ENCODE data around the gene FAIM2.
"Not testable (repeated sequence)": the region's sequence is repeated elsewhere in the genome, so short reads cannot be mapped to it uniquely, and the experiment has no call there.

Gene FAIM2

DNA sequence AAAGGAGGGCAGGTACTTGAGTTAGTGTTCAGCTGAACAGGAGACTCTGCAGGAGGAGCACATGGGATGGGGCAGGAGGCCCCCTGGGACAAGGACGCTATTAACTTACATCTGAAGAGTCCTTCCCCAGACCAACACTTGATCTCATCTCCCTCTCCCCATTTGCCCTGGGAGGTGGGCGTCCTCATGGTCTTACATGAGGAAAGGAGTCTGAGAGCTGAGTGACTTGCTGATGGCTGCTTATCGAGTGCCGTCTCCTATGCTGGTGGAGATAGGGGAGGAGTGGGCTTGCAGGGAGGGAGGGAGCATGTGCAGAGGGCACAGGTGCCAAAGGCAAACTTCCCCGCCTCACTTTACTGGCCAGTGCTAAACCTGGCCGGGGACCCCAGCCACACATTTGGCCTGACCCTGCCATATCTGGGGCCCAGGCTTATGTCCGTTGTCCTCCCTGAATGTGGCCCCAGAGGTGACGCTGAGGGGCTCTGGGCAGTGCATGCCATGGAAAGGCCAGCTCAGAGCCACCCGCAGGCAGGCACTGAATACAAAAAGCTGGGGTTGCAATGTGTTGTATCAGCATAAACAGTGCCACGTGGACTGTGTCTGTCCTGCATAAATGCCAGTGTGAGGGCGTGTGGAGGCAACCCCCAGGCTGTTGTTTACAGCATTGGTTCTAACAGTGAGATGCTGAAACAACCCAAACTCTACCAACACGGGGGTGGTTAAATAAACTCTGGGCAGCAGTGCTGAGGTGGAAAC, 29.4 kb downstream of the FAIM2 start:
- TF ChIP-seq SPI1 (IDR thresholded peaks at IDR 0.05; ENCODE audit: borderline replicate concordance, low read depth), result no peak
- H3K27me3 ChIP-seq (ENCODE audit: insufficient read depth, poor library complexity, severe bottlenecking), result no peaks in the 10 kb centered on the region
- no peak overlapping the region for H3K27ac ChIP-seq (replicated peaks)
- DNase-seq (ENCODE audit: low read depth in 1 of 2, low spot score in 1 of 2), result no peak
- no peak overlapping the region for H3K4me3 ChIP-seq (replicated peaks; ENCODE audit: insufficient read depth, low read length)

GRCh38 chr12:49873361-49873934, 30.3 kb downstream of the FAIM2 start:
- no peaks in the 10 kb centered on the region for H3K27me3 ChIP-seq (ENCODE audit: insufficient read depth, poor library complexity, severe bottlenecking)
- H3K27ac ChIP-seq (replicated peaks), result no peak overlapping the region
- TF ChIP-seq SPI1 (IDR thresholded peaks at IDR 0.05; ENCODE audit: borderline replicate concordance, low read depth) (no peak), POLR2AphosphoS5 (IDR thresholded peaks at IDR 0.05; ENCODE audit: low read depth) (no peak)
- TF ChIP-seq, protein P1, sequence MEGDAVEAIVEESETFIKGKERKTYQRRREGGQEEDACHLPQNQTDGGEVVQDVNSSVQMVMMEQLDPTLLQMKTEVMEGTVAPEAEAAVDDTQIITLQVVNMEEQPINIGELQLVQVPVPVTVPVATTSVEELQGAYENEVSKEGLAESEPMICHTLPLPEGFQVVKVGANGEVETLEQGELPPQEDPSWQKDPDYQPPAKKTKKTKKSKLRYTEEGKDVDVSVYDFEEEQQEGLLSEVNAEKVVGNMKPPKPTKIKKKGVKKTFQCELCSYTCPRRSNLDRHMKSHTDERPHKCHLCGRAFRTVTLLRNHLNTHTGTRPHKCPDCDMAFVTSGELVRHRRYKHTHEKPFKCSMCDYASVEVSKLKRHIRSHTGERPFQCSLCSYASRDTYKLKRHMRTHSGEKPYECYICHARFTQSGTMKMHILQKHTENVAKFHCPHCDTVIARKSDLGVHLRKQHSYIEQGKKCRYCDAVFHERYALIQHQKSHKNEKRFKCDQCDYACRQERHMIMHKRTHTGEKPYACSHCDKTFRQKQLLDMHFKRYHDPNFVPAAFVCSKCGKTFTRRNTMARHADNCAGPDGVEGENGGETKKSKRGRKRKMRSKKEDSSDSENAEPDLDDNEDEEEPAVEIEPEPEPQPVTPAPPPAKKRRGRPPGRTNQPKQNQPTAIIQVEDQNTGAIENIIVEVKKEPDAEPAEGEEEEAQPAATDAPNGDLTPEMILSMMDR (IDR thresholded peaks at IDR 0.05; ENCODE audit: insufficient read depth, low read length), result no peak
- no peak for DNase-seq (ENCODE audit: low read depth in 1 of 2, low spot score in 1 of 2)
- no peak overlapping the region for H3K4me3 ChIP-seq (replicated peaks; ENCODE audit: insufficient read depth, low read length)

DNA sequence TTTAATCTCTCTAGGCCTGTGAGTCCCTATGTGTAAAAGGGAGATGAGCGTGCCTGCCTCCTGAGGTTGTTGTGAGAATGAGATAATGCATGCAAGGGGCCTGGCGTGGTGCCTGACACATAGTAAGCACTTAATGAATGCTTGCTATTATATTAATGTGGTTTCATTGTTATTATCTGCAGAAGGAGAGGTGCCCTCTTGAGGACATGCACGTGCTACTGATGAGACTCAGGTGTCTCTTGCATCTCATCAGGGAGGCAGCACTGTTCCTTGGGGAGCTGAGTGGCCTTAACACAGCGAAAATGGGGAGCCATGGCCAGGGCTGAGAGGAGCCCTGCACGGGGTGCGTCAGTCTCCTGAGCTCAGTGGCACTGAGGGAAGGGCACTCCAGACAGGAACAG, 30.9 kb downstream of the FAIM2 start:
- no peak for DNase-seq (ENCODE audit: low read depth in 1 of 2, low spot score in 1 of 2)
- H3K27ac ChIP-seq (replicated peaks), result no peak overlapping the region

GRCh38 chr12:49872381-49872780, 31.3 kb downstream of the FAIM2 start:
- TF ChIP-seq SPI1 (IDR thresholded peaks at IDR 0.05; ENCODE audit: borderline replicate concordance, low read depth) (no peak), POLR2AphosphoS5 (IDR thresholded peaks at IDR 0.05; ENCODE audit: low read depth) (no peak), GABPA (IDR thresholded peaks at IDR 0.05; ENCODE audit: low read depth) (no peak)
- TF ChIP-seq, protein P2, sequence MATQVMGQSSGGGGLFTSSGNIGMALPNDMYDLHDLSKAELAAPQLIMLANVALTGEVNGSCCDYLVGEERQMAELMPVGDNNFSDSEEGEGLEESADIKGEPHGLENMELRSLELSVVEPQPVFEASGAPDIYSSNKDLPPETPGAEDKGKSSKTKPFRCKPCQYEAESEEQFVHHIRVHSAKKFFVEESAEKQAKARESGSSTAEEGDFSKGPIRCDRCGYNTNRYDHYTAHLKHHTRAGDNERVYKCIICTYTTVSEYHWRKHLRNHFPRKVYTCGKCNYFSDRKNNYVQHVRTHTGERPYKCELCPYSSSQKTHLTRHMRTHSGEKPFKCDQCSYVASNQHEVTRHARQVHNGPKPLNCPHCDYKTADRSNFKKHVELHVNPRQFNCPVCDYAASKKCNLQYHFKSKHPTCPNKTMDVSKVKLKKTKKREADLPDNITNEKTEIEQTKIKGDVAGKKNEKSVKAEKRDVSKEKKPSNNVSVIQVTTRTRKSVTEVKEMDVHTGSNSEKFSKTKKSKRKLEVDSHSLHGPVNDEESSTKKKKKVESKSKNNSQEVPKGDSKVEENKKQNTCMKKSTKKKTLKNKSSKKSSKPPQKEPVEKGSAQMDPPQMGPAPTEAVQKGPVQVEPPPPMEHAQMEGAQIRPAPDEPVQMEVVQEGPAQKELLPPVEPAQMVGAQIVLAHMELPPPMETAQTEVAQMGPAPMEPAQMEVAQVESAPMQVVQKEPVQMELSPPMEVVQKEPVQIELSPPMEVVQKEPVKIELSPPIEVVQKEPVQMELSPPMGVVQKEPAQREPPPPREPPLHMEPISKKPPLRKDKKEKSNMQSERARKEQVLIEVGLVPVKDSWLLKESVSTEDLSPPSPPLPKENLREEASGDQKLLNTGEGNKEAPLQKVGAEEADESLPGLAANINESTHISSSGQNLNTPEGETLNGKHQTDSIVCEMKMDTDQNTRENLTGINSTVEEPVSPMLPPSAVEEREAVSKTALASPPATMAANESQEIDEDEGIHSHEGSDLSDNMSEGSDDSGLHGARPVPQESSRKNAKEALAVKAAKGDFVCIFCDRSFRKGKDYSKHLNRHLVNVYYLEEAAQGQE (IDR thresholded peaks at IDR 0.05; ENCODE audit: insufficient replicate concordance, low read depth), result no peak
- TF ChIP-seq, protein P1 (IDR thresholded peaks at IDR 0.05; ENCODE audit: insufficient read depth, low read length), result no peak
- H3K27me3 ChIP-seq (ENCODE audit: insufficient read depth, poor library complexity, severe bottlenecking), result no peaks in the 10 kb centered on the region
- H3K4me3 ChIP-seq (replicated peaks; ENCODE audit: insufficient read depth, low read length), result no peak overlapping the region
- DNase-seq (ENCODE audit: low read depth in 1 of 2, low spot score in 1 of 2), result no peak
- H3K27ac ChIP-seq (replicated peaks), result no peak overlapping the region

More for the DNA sequence above, 30.9 kb downstream of the FAIM2 start:
- TF ChIP-seq, protein P1 (IDR thresholded peaks at IDR 0.05; ENCODE audit: insufficient read depth, low read length), result no peak
- TF ChIP-seq, protein P2 (IDR thresholded peaks at IDR 0.05; ENCODE audit: insufficient replicate concordance, low read depth), result no peak
- TF ChIP-seq GABPA (IDR thresholded peaks at IDR 0.05; ENCODE audit: low read depth) (no peak), POLR2AphosphoS5 (IDR thresholded peaks at IDR 0.05; ENCODE audit: low read depth) (no peak), SPI1 (IDR thresholded peaks at IDR 0.05; ENCODE audit: borderline replicate concordance, low read depth) (no peak)
- H3K27me3 ChIP-seq (ENCODE audit: insufficient read depth, poor library complexity, severe bottlenecking), result no peaks in the 10 kb centered on the region
- H3K4me3 ChIP-seq (replicated peaks; ENCODE audit: insufficient read depth, low read length), result no peak overlapping the region

DNA sequence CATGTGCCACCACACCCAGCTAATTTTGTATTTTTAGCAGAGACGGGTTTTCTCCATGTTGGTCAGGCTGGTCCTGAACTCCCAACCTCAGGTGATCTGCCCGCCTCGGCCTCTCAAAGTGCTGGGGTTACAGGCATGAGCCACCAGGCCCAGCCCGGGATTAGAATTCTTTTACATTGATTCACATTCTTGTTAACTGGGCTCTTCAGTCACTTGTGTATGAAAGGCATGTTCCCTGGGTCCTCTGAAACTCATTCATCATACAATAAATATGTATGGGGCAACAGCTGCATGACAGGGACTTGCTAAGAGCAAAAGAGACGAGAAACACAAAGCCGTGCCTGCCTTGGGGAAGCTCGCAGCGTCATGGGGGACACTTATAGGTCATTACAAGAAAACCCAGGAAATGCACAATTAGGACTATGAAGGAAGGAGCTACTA, 31.9 kb downstream of the FAIM2 start:
- H3K27me3 ChIP-seq (ENCODE audit: insufficient read depth, poor library complexity, severe bottlenecking); DNase-seq (ENCODE audit: low read depth in 1 of 2, low spot score in 1 of 2); H3K4me3 ChIP-seq (replicated peaks; ENCODE audit: insufficient read depth, low read length); H3K27ac ChIP-seq (replicated peaks): not testable (repeated sequence)
